HL-60 (cell line): ENCODE measurements around the gene EVC.

Source experiments
- DNase-seq, 2 experiments: peaks; one replicate each; pipeline ENCODE4 v3.0.0-alpha.2; 2010 to 2020; ENCODE audit warnings: low read depth in 1 of 2, low spot score in 1 of 2
- H3K27ac ChIP-seq: fragments of 250-450 bp; sonication (Bioruptor Pico); replicated peaks from 2 replicates; pipeline ENCODE4 v1.5.1; 2020; ENCODE audit warnings: mild to moderate bottlenecking, moderate library complexity
- H3K27me3 ChIP-seq: fragments of 250-450 bp; sonication (Bioruptor Pico); 2 replicates; pipeline ENCODE4 v1.5.1; 2021; ENCODE audit warnings: mild to moderate bottlenecking, moderate library complexity; ENCODE audit not compliant: insufficient read depth, poor library complexity, severe bottlenecking
- H3K4me3 ChIP-seq: replicated peaks from 2 replicates; pipeline ENCODE4 v1.5.1; 2011; ENCODE audit warnings: mild to moderate bottlenecking, control low read depth, low read length; ENCODE audit not compliant: insufficient read depth
- CTCF ChIP-seq: IDR thresholded peaks from one replicate; pipeline ENCODE4 v1.5.1; 2011; ENCODE audit warnings: low read length, control low read depth, inconsistent platforms; ENCODE audit not compliant: insufficient read depth
- GABPA ChIP-seq: IDR thresholded peaks from 2 replicates; pipeline ENCODE4 v1.6.1; 2012; ENCODE audit warnings: low read depth
- POLR2AphosphoS5 ChIP-seq: IDR thresholded peaks from 2 replicates; pipeline ENCODE4 v1.6.1; 2012; ENCODE audit warnings: low read depth
- REST ChIP-seq: IDR thresholded peaks from 2 replicates; pipeline ENCODE4 v1.6.1; 2012; ENCODE audit warnings: low read depth; ENCODE audit not compliant: insufficient replicate concordance
- SPI1 ChIP-seq: IDR thresholded peaks from 2 replicates; pipeline ENCODE4 v1.6.1; 2012; ENCODE audit warnings: low read depth, mild to moderate bottlenecking, borderline replicate concordance

Gene EVC

GRCh38 chr4:5707366-5707765, 3.6 kb upstream of the EVC start:
- H3K4me3 ChIP-seq, result no peak overlapping the region
- no peak for TF ChIP-seq REST
- no peak for TF ChIP-seq CTCF
- no peak for TF ChIP-seq GABPA
- TF ChIP-seq SPI1, result no peak
- no peak for TF ChIP-seq POLR2AphosphoS5
- H3K27me3 ChIP-seq, result peaks cover 43% of the 10 kb centered on the region
- DNase-seq, result no peak
- H3K27ac ChIP-seq, result no peak overlapping the region

GRCh38 chr4:5707778-5708448, 3.1 kb upstream of the EVC start:
- TF ChIP-seq SPI1, result no peak
- TF ChIP-seq GABPA, result no peak
- no peak for TF ChIP-seq CTCF
- TF ChIP-seq REST, result no peak
- TF ChIP-seq POLR2AphosphoS5, result no peak
- no peak for DNase-seq
- Histone ChIP-seq H3K27ac (no peak overlapping the region), H3K27me3 (peaks cover 43% of the 10 kb centered on the region), H3K4me3 (no peak overlapping the region)

GRCh38 chr4:5708449-5709206, 2.4 kb upstream of the EVC start, which contains the start of gene EVC2:
TSS of gene EVC2 (minus strand) at chr4:5708559. CDS start at chr4:5708513, 46 bp downstream.
- Histone ChIP-seq H3K4me3 (no peak within 1 kb of the TSS), H3K27me3 (peaks cover 43% of the 10 kb centered on the region), H3K27ac (no peak within 1 kb of the TSS)
- DNase-seq, result no peak
- TF ChIP-seq GABPA (no peak), SPI1 (no peak), REST (no peak), POLR2AphosphoS5 (no peak), CTCF (no peak)
